Panc1 (cell line): ENCODE data around the gene SSBP2.

ENCODE experiments used
- POLR2AphosphoS5 ChIP-seq: IDR thresholded peaks from 2 replicates; pipeline ENCODE4 v1.6.1; 2012; ENCODE audit warnings: mild to moderate bottlenecking, low read depth, low read length, moderate library complexity
- SIN3A ChIP-seq: IDR thresholded peaks from 2 replicates; pipeline ENCODE4 v1.6.1; 2012; ENCODE audit warnings: low read depth, mild to moderate bottlenecking, low read length, moderate library complexity, borderline replicate concordance; ENCODE audit not compliant: insufficient read depth
- TF ChIP-seq, protein P1 (sequence below): fragments of 450-650 bp; IDR thresholded peaks from 2 replicates; pipeline ENCODE4 v1.5.1; 2017; ENCODE audit warnings: mild to moderate bottlenecking
- TF ChIP-seq, protein P2 (sequence below), 2 experiments: IDR thresholded peaks; 2 replicates each; pipeline ENCODE4 v1.6.1; 2011 to 2012; ENCODE audit warnings: low read depth in 2 of 2, control low read depth in 1 of 2, low read length in 1 of 2, mild to moderate bottlenecking in 1 of 2, moderate library complexity in 1 of 2; ENCODE audit not compliant: insufficient read depth in 1 of 2

DNA sequence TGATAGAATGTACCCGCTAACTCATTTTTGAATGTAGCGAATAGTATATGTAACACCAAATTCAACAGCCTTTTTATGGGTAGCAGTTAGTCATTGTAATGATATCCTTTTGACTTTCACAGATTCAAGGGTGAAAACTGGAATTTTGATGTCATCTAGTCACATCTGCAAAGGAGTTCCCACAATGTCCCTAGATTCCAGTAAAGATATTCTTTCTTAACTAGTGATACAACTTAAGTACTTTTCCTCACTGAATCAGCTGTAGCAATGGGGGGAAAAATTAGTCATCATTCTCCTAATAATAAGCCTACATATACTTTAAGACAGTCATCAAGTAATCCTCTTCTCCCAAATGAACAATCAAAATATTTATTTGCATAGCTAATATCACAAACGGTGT is 11.5 kb upstream of the SSBP2 start:
- TF ChIP-seq, protein P1, sequence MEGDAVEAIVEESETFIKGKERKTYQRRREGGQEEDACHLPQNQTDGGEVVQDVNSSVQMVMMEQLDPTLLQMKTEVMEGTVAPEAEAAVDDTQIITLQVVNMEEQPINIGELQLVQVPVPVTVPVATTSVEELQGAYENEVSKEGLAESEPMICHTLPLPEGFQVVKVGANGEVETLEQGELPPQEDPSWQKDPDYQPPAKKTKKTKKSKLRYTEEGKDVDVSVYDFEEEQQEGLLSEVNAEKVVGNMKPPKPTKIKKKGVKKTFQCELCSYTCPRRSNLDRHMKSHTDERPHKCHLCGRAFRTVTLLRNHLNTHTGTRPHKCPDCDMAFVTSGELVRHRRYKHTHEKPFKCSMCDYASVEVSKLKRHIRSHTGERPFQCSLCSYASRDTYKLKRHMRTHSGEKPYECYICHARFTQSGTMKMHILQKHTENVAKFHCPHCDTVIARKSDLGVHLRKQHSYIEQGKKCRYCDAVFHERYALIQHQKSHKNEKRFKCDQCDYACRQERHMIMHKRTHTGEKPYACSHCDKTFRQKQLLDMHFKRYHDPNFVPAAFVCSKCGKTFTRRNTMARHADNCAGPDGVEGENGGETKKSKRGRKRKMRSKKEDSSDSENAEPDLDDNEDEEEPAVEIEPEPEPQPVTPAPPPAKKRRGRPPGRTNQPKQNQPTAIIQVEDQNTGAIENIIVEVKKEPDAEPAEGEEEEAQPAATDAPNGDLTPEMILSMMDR = no peak
- TF ChIP-seq POLR2AphosphoS5 (no peak), SIN3A (no peak)
- TF ChIP-seq, protein P2, sequence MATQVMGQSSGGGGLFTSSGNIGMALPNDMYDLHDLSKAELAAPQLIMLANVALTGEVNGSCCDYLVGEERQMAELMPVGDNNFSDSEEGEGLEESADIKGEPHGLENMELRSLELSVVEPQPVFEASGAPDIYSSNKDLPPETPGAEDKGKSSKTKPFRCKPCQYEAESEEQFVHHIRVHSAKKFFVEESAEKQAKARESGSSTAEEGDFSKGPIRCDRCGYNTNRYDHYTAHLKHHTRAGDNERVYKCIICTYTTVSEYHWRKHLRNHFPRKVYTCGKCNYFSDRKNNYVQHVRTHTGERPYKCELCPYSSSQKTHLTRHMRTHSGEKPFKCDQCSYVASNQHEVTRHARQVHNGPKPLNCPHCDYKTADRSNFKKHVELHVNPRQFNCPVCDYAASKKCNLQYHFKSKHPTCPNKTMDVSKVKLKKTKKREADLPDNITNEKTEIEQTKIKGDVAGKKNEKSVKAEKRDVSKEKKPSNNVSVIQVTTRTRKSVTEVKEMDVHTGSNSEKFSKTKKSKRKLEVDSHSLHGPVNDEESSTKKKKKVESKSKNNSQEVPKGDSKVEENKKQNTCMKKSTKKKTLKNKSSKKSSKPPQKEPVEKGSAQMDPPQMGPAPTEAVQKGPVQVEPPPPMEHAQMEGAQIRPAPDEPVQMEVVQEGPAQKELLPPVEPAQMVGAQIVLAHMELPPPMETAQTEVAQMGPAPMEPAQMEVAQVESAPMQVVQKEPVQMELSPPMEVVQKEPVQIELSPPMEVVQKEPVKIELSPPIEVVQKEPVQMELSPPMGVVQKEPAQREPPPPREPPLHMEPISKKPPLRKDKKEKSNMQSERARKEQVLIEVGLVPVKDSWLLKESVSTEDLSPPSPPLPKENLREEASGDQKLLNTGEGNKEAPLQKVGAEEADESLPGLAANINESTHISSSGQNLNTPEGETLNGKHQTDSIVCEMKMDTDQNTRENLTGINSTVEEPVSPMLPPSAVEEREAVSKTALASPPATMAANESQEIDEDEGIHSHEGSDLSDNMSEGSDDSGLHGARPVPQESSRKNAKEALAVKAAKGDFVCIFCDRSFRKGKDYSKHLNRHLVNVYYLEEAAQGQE (IDR thresholded peaks at IDR 0.05; ENCODE audit: insufficient read depth in 1 of 2, low read depth in 2 of 2, low read length in 1 of 2) = no peak
